CD14-positive monocyte (primary cell): Measurements from ENCODE around the gene B3GNT7. TPM values are rescaled to one million over a fixed set of nuclear protein-coding genes. Genes with fewer than 3 reads are reported as not detected.

Experiments
- DNase-seq, 3 donors: peaks; one replicate each; pipeline ENCODE4 v3.0.0-alpha.2; 2011 to 2022
- H2AFZ ChIP-seq: 2 replicates; pipeline ENCODE4 v1.6.0; 2012; ENCODE audit warnings: mild to moderate bottlenecking, low read depth, low read length, inconsistent platforms; ENCODE audit not compliant: insufficient read depth, poor library complexity, severe bottlenecking
- H3K27ac ChIP-seq, 2 donors: 1 replicate in 1 of 2; 2 replicates in 1 of 2; pipeline ENCODE4 v1.5.1; 2012 to 2013; ENCODE audit warnings: low read length in 2 of 2, control low read depth in 1 of 2, inconsistent platforms in 1 of 2, low read depth in 1 of 2, mild to moderate bottlenecking in 1 of 2
- H3K27me3 ChIP-seq, 2 donors: one replicate each; pipeline versions ENCODE4 v1.6.0 to v1.6.1; 2011 to 2013; ENCODE audit warnings: low read length in 2 of 2; ENCODE audit not compliant: control insufficient read depth in 2 of 2, insufficient read depth in 2 of 2
- H3K36me3 ChIP-seq, 2 donors: replicated peaks in 1 of 2; 1 replicate in 1 of 2; 2 replicates in 1 of 2; pipeline versions ENCODE4 v1.5.1 to v1.6.1; 2012 to 2013; ENCODE audit warnings: low read length in 2 of 2, control low read depth in 1 of 2, inconsistent platforms in 1 of 2, mild to moderate bottlenecking in 1 of 2; ENCODE audit not compliant: insufficient read depth in 2 of 2, control insufficient read depth in 1 of 2
- H3K4me1 ChIP-seq, 2 donors: 1 replicate in 1 of 2; 2 replicates in 1 of 2; pipeline versions ENCODE4 v1.5.1 to v1.6.1; 2012 to 2013; ENCODE audit warnings: low read length in 2 of 2, control low read depth in 1 of 2, inconsistent platforms in 1 of 2, mild to moderate bottlenecking in 1 of 2, moderate library complexity in 1 of 2; ENCODE audit not compliant: insufficient read depth in 2 of 2, control insufficient read depth in 1 of 2
- H3K4me2 ChIP-seq: replicated peaks from 2 replicates; pipeline ENCODE3; 2012; ENCODE audit warnings: low read length, moderate library complexity, mild to moderate bottlenecking; ENCODE audit not compliant: poor library complexity, severe bottlenecking; ENCODE audit errors: extremely low read depth
- H3K4me3 ChIP-seq, 3 experiments: fragments of 200-600 bp in 1 of 3; sonication (generic) in 1 of 3; replicated peaks in 1 of 3; 1 replicate in 2 of 3; 2 replicates in 1 of 3; pipeline ENCODE4 v1.5.1; 2011 to 2013; ENCODE audit warnings: low read length in 3 of 3, mild to moderate bottlenecking in 3 of 3, control low read depth in 2 of 3, low read depth in 2 of 3, inconsistent platforms in 1 of 3, moderate library complexity in 1 of 3
- H3K79me2 ChIP-seq: 2 replicates; pipeline ENCODE4 v1.6.0; 2012; ENCODE audit warnings: mild to moderate bottlenecking, control low read depth, inconsistent platforms, low read length, moderate library complexity; ENCODE audit not compliant: insufficient read depth
- H3K9ac ChIP-seq: 2 replicates; pipeline ENCODE4 v1.6.0; 2017; ENCODE audit warnings: low read length, mild to moderate bottlenecking; ENCODE audit not compliant: insufficient read depth, poor library complexity, severe bottlenecking
- H3K9me3 ChIP-seq, 2 donors: replicated peaks in 1 of 2; 1 replicate in 1 of 2; 2 replicates in 1 of 2; pipeline versions ENCODE4 v1.5.1 to v1.6.1; 2012 to 2013; ENCODE audit warnings: low read length in 2 of 2, control low read depth in 1 of 2; ENCODE audit not compliant: control insufficient read depth in 1 of 2, insufficient read depth in 1 of 2
- H4K20me1 ChIP-seq: 2 replicates; pipeline ENCODE4 v1.6.0; 2012; ENCODE audit warnings: mild to moderate bottlenecking, low read length, control low read depth, moderate library complexity; ENCODE audit not compliant: insufficient read depth
- H3K27ac Mint-ChIP-seq, 7 donors: one replicate each; pipeline ENCODE4 v1.8.0; 2020; ENCODE audit warnings: mild to moderate bottlenecking in 7 of 7, mixed read lengths in 7 of 7, moderate library complexity in 6 of 7, inconsistent platforms in 2 of 7
- H3K27me3 Mint-ChIP-seq, 3 donors: one replicate each; pipeline ENCODE4 v1.8.0; 2021 to 2022; ENCODE audit warnings: low read depth in 3 of 3, mild to moderate bottlenecking in 3 of 3, mixed read lengths in 3 of 3, moderate library complexity in 3 of 3, inconsistent platforms in 1 of 3
- H3K36me3 Mint-ChIP-seq, 2 donors: one replicate each; pipeline ENCODE4 v1.8.0; 2020; ENCODE audit warnings: mixed read lengths in 2 of 2, inconsistent platforms in 1 of 2, mild to moderate bottlenecking in 1 of 2
- H3K4me1 Mint-ChIP-seq: one replicate; pipeline ENCODE4 v1.8.0; 2020; ENCODE audit warnings: mild to moderate bottlenecking, mixed read lengths
- H3K4me3 Mint-ChIP-seq, 2 donors: one replicate each; pipeline ENCODE4 v1.8.0; 2020; ENCODE audit warnings: mild to moderate bottlenecking in 2 of 2, mixed read lengths in 2 of 2, moderate library complexity in 1 of 2
- H3K9me3 Mint-ChIP-seq, 7 donors: one replicate each; pipeline ENCODE4 v1.8.0; 2020 to 2022; ENCODE audit warnings: mixed read lengths in 7 of 7, mild to moderate bottlenecking in 6 of 7, moderate library complexity in 6 of 7, inconsistent platforms in 2 of 7
- WGBS: methylation state at CpG from one replicate; pipeline ENCODE4 v1.1.5; 2013; ENCODE audit warnings: missing lambda C conversion rate; ENCODE audit not compliant: insufficient coverage; 5-methylcytosine and 5-hydroxymethylcytosine counted together
- intact Hi-C, 2 donors: fragments of 100-400 bp; cut with micrococcal nuclease; formaldehyde crosslinking; loops; one replicate each; pipeline versions ENCODE4 v1.15.0 to v1.15.1; 2023
- polyA plus RNA-seq, 3 donors: library from polyadenylated mRNA; depleted of rRNA in 1 of 3; unstranded in 2 of 3; stranded (reverse) in 1 of 3; fragments of 300-500 nt in 2 of 3; fragments of >200 nt in 1 of 3; fragmentation: Illumina TruSeq in 2 of 3; gene quantifications; 1 replicate in 2 of 3; 2 replicates in 1 of 3; pipeline ENCODE4 v1.2.3, GENCODE V29; 2012 to 2021
- TF ChIP-seq, protein P1 (sequence below): fragments of 200-600 bp; IDR thresholded peaks from one replicate; pipeline ENCODE4 v1.8.0; 2022; ENCODE audit warnings: antibody characterized with exemption, mild to moderate bottlenecking

B3GNT7 gene
- polyA plus RNA-seq, 3 donors: 0.05 TPM; not detected in 2

GRCh38 chr2:231371430-231372054, 24.0 kb upstream of the B3GNT7 start:
- TF ChIP-seq, protein P1, sequence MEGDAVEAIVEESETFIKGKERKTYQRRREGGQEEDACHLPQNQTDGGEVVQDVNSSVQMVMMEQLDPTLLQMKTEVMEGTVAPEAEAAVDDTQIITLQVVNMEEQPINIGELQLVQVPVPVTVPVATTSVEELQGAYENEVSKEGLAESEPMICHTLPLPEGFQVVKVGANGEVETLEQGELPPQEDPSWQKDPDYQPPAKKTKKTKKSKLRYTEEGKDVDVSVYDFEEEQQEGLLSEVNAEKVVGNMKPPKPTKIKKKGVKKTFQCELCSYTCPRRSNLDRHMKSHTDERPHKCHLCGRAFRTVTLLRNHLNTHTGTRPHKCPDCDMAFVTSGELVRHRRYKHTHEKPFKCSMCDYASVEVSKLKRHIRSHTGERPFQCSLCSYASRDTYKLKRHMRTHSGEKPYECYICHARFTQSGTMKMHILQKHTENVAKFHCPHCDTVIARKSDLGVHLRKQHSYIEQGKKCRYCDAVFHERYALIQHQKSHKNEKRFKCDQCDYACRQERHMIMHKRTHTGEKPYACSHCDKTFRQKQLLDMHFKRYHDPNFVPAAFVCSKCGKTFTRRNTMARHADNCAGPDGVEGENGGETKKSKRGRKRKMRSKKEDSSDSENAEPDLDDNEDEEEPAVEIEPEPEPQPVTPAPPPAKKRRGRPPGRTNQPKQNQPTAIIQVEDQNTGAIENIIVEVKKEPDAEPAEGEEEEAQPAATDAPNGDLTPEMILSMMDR: no peak
- H3K79me2 ChIP-seq: no peaks in the 10 kb centered on the region
- no peaks in the 10 kb centered on the region for H3K9me3 ChIP-seq
- no peaks in the 10 kb centered on the region for H4K20me1 ChIP-seq
- Mint-ChIP-seq H3K4me1 (peaks cover 5% of the 10 kb centered on the region), H3K9me3 (no peaks in the 10 kb centered on the region), H3K27me3 (peaks cover 0 to 2% (median 1%) of the 10 kb centered on the region in 3 donors), H3K4me3 (no peak overlapping the region), H3K36me3 (no peaks in the 10 kb centered on the region), H3K27ac (no peak overlapping the region)
- intact Hi-C loops: no loop called here
- H3K27ac ChIP-seq: no peak overlapping the region
- no peak overlapping the region for H3K9ac ChIP-seq
- 83% methylated on average over 8 of the region's 13 CpGs for WGBS
- no peaks in the 10 kb centered on the region for H3K27me3 ChIP-seq
- H3K4me3 ChIP-seq: no peak overlapping the region
- no peaks in the 10 kb centered on the region for H3K4me1 ChIP-seq
- H3K4me2 ChIP-seq: no peak overlapping the region
- H3K36me3 ChIP-seq: no peaks in the 10 kb centered on the region
- H2AFZ ChIP-seq: no peak overlapping the region
- no peak for DNase-seq

DNA sequence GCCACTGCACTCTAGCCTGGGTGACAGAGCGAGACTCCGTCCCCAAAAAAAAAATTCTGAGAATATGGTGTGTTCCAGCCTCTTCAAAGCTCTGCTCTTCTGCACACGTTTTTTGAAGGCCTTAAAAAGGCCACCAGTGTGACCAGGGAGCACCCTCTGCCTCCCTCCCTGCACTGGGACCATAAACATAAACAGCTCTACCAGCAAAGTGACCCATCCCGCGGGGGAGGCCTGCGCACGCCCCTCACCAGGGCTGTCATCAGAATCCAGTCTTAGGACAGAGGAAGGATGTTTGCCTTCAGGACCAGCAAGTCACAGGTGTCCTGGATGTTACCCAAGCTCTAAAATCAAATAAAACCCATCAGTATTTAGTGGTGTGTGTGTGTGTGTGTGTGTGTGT, 23.2 kb upstream of the B3GNT7 start:
- Mint-ChIP-seq H3K9me3 (no peaks in the 10 kb centered on the region), H3K4me3 (no peak overlapping the region), H3K27ac (no peak overlapping the region), H3K4me1 (peaks cover 8% of the 10 kb centered on the region), H3K27me3 (peaks cover under 1 to 2% (median 2%) of the 10 kb centered on the region in 3 donors), H3K36me3 (peaks cover 0 to 2% of the 10 kb centered on the region in 2 donors)
- Histone ChIP-seq H3K4me3 (no peak overlapping the region), H4K20me1 (no peaks in the 10 kb centered on the region), H3K36me3 (no peaks in the 10 kb centered on the region), H3K4me1 (no peaks in the 10 kb centered on the region), H3K27me3 (no peaks in the 10 kb centered on the region), H3K79me2 (no peaks in the 10 kb centered on the region), H3K4me2 (no peak overlapping the region), H2AFZ (no peak overlapping the region), H3K9ac (no peak overlapping the region), H3K9me3 (no peaks in the 10 kb centered on the region), H3K27ac (no peak overlapping the region)
- no peak for DNase-seq
- WGBS: 67% methylated on average over 1 of the region's 7 CpGs
- intact Hi-C loops: no loop called here
- TF ChIP-seq, protein P1: no peak
